ENCODE measurements around the gene TMEM89. TPM values are rescaled to one million over a fixed set of nuclear protein-coding genes. Genes with fewer than 3 reads are reported as not detected.

TMEM89 gene
- total and polyA plus RNA-seq, 3 donors from 2014 or later: 8.7 to 16.1 (median 14.8) TPM

DNA sequence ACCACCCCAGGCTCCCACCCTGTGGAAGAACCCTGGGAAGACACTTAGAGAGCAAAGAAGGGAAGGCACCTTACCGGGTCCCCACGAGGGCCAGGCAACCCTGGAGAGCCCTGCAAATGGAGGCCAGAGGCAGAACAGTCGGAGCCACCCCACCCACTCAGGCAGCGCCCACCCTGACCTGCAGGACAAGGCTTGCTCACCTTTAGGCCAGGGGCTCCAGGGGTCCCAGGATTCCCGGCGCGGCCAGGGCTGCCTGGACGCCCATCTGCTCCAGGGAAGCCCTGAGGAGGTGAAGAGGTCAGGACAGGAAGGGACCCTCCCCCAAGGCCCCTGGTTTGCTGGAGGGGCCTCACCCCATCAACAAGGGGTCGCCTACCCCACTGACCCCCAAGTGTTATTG is 36.7 kb downstream of the TMEM89 start:
- intact Hi-C loops (cut with DNase I; ENCODE audit: low total_unique reads): no loop called here
- H3K27me3 ChIP-seq: no peaks in the 10 kb centered on the region
- DNase-seq: no peak
- no peak overlapping the region for H3K27ac ChIP-seq
- H3K4me3 ChIP-seq: no peak overlapping the region
- H3K4me1 ChIP-seq: no peaks in the 10 kb centered on the region
- 93% methylated on average over 9 of the region's 9 CpGs; no CpG with 5 or more reads in 1 of the 2 donors for WGBS, 2 donors
- TF ChIP-seq, protein P1, sequence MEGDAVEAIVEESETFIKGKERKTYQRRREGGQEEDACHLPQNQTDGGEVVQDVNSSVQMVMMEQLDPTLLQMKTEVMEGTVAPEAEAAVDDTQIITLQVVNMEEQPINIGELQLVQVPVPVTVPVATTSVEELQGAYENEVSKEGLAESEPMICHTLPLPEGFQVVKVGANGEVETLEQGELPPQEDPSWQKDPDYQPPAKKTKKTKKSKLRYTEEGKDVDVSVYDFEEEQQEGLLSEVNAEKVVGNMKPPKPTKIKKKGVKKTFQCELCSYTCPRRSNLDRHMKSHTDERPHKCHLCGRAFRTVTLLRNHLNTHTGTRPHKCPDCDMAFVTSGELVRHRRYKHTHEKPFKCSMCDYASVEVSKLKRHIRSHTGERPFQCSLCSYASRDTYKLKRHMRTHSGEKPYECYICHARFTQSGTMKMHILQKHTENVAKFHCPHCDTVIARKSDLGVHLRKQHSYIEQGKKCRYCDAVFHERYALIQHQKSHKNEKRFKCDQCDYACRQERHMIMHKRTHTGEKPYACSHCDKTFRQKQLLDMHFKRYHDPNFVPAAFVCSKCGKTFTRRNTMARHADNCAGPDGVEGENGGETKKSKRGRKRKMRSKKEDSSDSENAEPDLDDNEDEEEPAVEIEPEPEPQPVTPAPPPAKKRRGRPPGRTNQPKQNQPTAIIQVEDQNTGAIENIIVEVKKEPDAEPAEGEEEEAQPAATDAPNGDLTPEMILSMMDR (IDR thresholded peaks at IDR 0.05): no peak
- TF ChIP-seq POLR2A (IDR thresholded peaks at IDR 0.05): no peak
- no peaks in the 10 kb centered on the region for H3K9me3 ChIP-seq
- H3K36me3 ChIP-seq (ENCODE audit: low read depth, missing control alignments): no peaks in the 10 kb centered on the region

GRCh38 chr3:48581621-48582481 is 39.7 kb downstream of the TMEM89 start:
- Histone ChIP-seq H3K27me3 (no peaks in the 10 kb centered on the region), H3K4me3 (no peak overlapping the region), H3K27ac (no peak overlapping the region), H3K36me3 (ENCODE audit: low read depth, missing control alignments) (no peaks in the 10 kb centered on the region), H3K9me3 (no peaks in the 10 kb centered on the region), H3K4me1 (no peaks in the 10 kb centered on the region)
- 90 to 93% methylated on average over 13 of the region's 14 CpGs for WGBS, 2 donors
- intact Hi-C loops (cut with DNase I; ENCODE audit: low total_unique reads): no loop called here
- TF ChIP-seq, protein P1 (IDR thresholded peaks at IDR 0.05): no peak
- DNase-seq: no peak

GRCh38 chr3:48576647-48577046 is 44.9 kb downstream of the TMEM89 start:
- no peak for DNase-seq
- no peaks in the 10 kb centered on the region for H3K4me1 ChIP-seq
- no peaks in the 10 kb centered on the region for H3K27me3 ChIP-seq
- TF ChIP-seq, protein P1 (IDR thresholded peaks at IDR 0.05): no peak
- no peak for TF ChIP-seq POLR2A (IDR thresholded peaks at IDR 0.05)
- H3K36me3 ChIP-seq (ENCODE audit: low read depth, missing control alignments): no peaks in the 10 kb centered on the region
- no peaks in the 10 kb centered on the region for H3K9me3 ChIP-seq
- H3K4me3 ChIP-seq: no peak overlapping the region
- intact Hi-C loops (cut with DNase I; ENCODE audit: low total_unique reads): no loop called here
- H3K27ac ChIP-seq: no peak overlapping the region
- 86 to 88% methylated on average over 4 of the region's 4 CpGs for WGBS, 2 donors

- no peak for DNase-seq
- no peak overlapping the region for H3K27ac ChIP-seq
- H3K27me3 ChIP-seq: no peaks in the 10 kb centered on the region
- no peak for TF ChIP-seq POLR2A (IDR thresholded peaks at IDR 0.05)
- TF ChIP-seq, protein P1 (IDR thresholded peaks at IDR 0.05): no peak
- intact Hi-C loops (cut with DNase I; ENCODE audit: low total_unique reads): no loop called here
- 94 to 95% methylated on average over 15 to 17 of the region's 17 CpGs for WGBS, 2 donors
- no peaks in the 10 kb centered on the region for H3K4me1 ChIP-seq
- no peaks in the 10 kb centered on the region for H3K9me3 ChIP-seq
- H3K36me3 ChIP-seq (ENCODE audit: low read depth, missing control alignments): no peaks in the 10 kb centered on the region
- no peak overlapping the region for H3K4me3 ChIP-seq
These were observed 46.2 kb downstream of the TMEM89 start for GRCh38 chr3:48575366-48575765.
